ENCODE results near the gene TMEM184A.

The TMEM184A gene

GRCh38 chr7:1555813-1556543 lies at the start of gene TMEM184A:
Gene TMEM184A (minus strand): TSS chr7:1556205. CDS start chr7:1555484, 721 bp downstream.
- DNase-seq (ENCODE audit: low read depth in 2 of 2), result no peak

GRCh38 chr7:1604383-1604782 lies 48.4 kb upstream of the TMEM184A start:
- DNase-seq (ENCODE audit: low read depth in 2 of 2), result no peak

GRCh38 chr7:1603346-1604225 lies 47.6 kb upstream of the TMEM184A start:
- DNase-seq (ENCODE audit: low read depth in 2 of 2), result no peak

GRCh38 chr7:1602386-1602785 lies 46.4 kb upstream of the TMEM184A start:
- no peak for DNase-seq (ENCODE audit: low read depth in 2 of 2)

- DNase-seq (ENCODE audit: low read depth in 2 of 2), result no peak
Observed at GRCh38 chr7:1601956-1602355, 46.0 kb upstream of the TMEM184A start.

- no peak for DNase-seq (ENCODE audit: low read depth in 2 of 2)
Observed at GRCh38 chr7:1599640-1600395, 43.8 kb upstream of the TMEM184A start.

GRCh38 chr7:1598961-1599639 lies 43.1 kb upstream of the TMEM184A start:
- no peak for DNase-seq (ENCODE audit: low read depth in 2 of 2)

- DNase-seq (ENCODE audit: low read depth in 2 of 2), result no peak
Observed at GRCh38 chr7:1598286-1598685, 42.3 kb upstream of the TMEM184A start.

- DNase-seq (ENCODE audit: low read depth in 2 of 2), result no peak
Observed at GRCh38 chr7:1597791-1598190, 41.8 kb upstream of the TMEM184A start.

GRCh38 chr7:1597066-1597760 lies 41.2 kb upstream of the TMEM184A start:
- no peak for DNase-seq (ENCODE audit: low read depth in 2 of 2)

GRCh38 chr7:1596181-1597043 lies 40.4 kb upstream of the TMEM184A start:
- DNase-seq (ENCODE audit: low read depth in 2 of 2), result no peak

- no peak for DNase-seq (ENCODE audit: low read depth in 2 of 2)
Observed at GRCh38 chr7:1595636-1596035, 39.6 kb upstream of the TMEM184A start.

- DNase-seq (ENCODE audit: low read depth in 2 of 2), result no peak
Observed at GRCh38 chr7:1595027-1595426, 39.0 kb upstream of the TMEM184A start.

GRCh38 chr7:1593904-1594421 lies 38.0 kb upstream of the TMEM184A start:
- no peak for DNase-seq (ENCODE audit: low read depth in 2 of 2)

GRCh38 chr7:1593091-1593866 lies 37.3 kb upstream of the TMEM184A start:
- DNase-seq (ENCODE audit: low read depth in 2 of 2), result no peak

GRCh38 chr7:1592299-1592871 lies 36.4 kb upstream of the TMEM184A start:
- peak in 1 of 2 donors; percentile 30 for DNase-seq (ENCODE audit: low read depth in 2 of 2)

GRCh38 chr7:1591876-1592275 lies 35.9 kb upstream of the TMEM184A start:
- no peak for DNase-seq (ENCODE audit: low read depth in 2 of 2)

- no peak for DNase-seq (ENCODE audit: low read depth in 2 of 2)
Observed at GRCh38 chr7:1591396-1591795, 35.4 kb upstream of the TMEM184A start.

GRCh38 chr7:1590887-1591286 lies 34.9 kb upstream of the TMEM184A start:
- no peak for DNase-seq (ENCODE audit: low read depth in 2 of 2)

All from stimulated activated CD8-positive, alpha-beta memory T cell treated with anti-CD3 and anti-CD28 coated beads, Interleukin-7, amount 100 ng/mL, for 4 hours (primary cell).